Sigmoid colon (tissue), 4 donors: ENCODE measurements around the gene VWA1.

Source experiments
- CTCF ChIP-seq, 4 experiments: fragments of 450-650 bp in 3 of 4; fragments of 200-600 bp in 1 of 4; IDR thresholded peaks; one replicate each; pipeline ENCODE4 v1.5.1; 2016 to 2019; ENCODE audit warnings: antibody characterized with exemption in 4 of 4, mild to moderate bottlenecking in 3 of 4, moderate library complexity in 2 of 4
- POLR2A ChIP-seq, 2 donors: fragments of 450-650 bp; IDR thresholded peaks; one replicate each; pipeline ENCODE4 v1.6.1; 2016; ENCODE audit warnings: antibody characterized with exemption in 2 of 2, mild to moderate bottlenecking in 2 of 2, moderate library complexity in 2 of 2
- POLR2AphosphoS5 ChIP-seq, 4 donors: sonication (generic); formaldehyde crosslinking; IDR thresholded peaks; one replicate each; pipeline ENCODE4 v1.6.1; 2017; ENCODE audit warnings: antibody characterized with exemption in 4 of 4

GRCh38 chr1:1425753-1426495, 9.6 kb upstream of the VWA1 start:
- TF ChIP-seq CTCF (IDR thresholded peaks at IDR 0.05) = no peak
- no peak for TF ChIP-seq POLR2A (IDR thresholded peaks at IDR 0.05)
- no peak for TF ChIP-seq POLR2AphosphoS5 (IDR thresholded peaks at IDR 0.05)
